GM12878 (cell line): ENCODE measurements around the gene UTP3. TPM values are rescaled to one million over a fixed set of nuclear protein-coding genes. Genes with fewer than 3 reads are reported as not detected.

Experiments
- ATAC-seq: fragments of 200-7000 bp; cut with Tn5 transposase; 3 replicates; pipeline ENCODE4 v1.9.1; 2020; ENCODE audit warnings: mild to moderate bottlenecking, moderate library complexity
- BruUV-seq: library from RNA; stranded (reverse); fragments of 400-500 nt; replicated peaks from 2 replicates; lab custom pipeline; 2021; lab: Mats Ljungman, UMichigan
- CTCF ChIA-PET: fragments of 300-600 bp; sonication (Branson Sonifier 250); formaldehyde crosslinking; extraction: SDS; loops from one replicate; lab custom pipeline; 2021; ENCODE audit warnings: inconsistent platforms; lab: Yijun Ruan, JAX
- POLR2A ChIA-PET: fragments of 350-600 bp; formaldehyde crosslinking; extraction: SDS; loops from one replicate; lab custom pipeline; 2021; ENCODE audit warnings: inconsistent platforms; lab: Charles Lee
- RAD21 ChIA-PET: fragments of 300-600 bp; sonication (Branson Sonifier 250); formaldehyde crosslinking; loops from one replicate; lab custom pipeline; 2023; ENCODE audit warnings: antibody characterized with exemption; ENCODE audit not compliant: unreplicated experiment; lab: Charles Lee
- SMC1A ChIA-PET: fragments of 300-600 bp; sonication (Branson Sonifier 250); formaldehyde crosslinking; loops from one replicate; lab custom pipeline; 2023; ENCODE audit not compliant: unreplicated experiment, uncharacterized antibody; lab: Charles Lee
- DNase-seq: peaks from one replicate; pipeline ENCODE4 v3.0.0-alpha.2; 2011; ENCODE audit warnings: low read depth, low spot score
- FAIRE-seq: peaks from 3 replicates; lab custom pipeline; 2011; peaks lifted over from hg19 to GRCh38; lab: Jason Lieb, UNC
- H2AFZ ChIP-seq: 2 replicates; pipeline ENCODE4 v1.6.0; 2011; ENCODE audit warnings: low read depth, low read length, control low read depth; ENCODE audit not compliant: control insufficient read depth
- H3K27ac ChIP-seq: 2 replicates; pipeline ENCODE4 v1.5.1; 2011; ENCODE audit warnings: control low read depth; ENCODE audit not compliant: control insufficient read depth, insufficient read depth
- H3K27me3 ChIP-seq, 2 experiments: replicated peaks in 1 of 2; 2 replicates each; pipeline versions ENCODE4 v1.6.0 to v1.6.1; 2011; ENCODE audit warnings: low read length in 1 of 2; ENCODE audit not compliant: control insufficient read depth in 2 of 2, insufficient read depth in 2 of 2
- H3K36me3 ChIP-seq, 2 experiments: 2 replicates each; pipeline ENCODE4 v1.5.1; 2011; ENCODE audit warnings: low read length in 1 of 2; ENCODE audit not compliant: control insufficient read depth in 2 of 2, insufficient read depth in 2 of 2
- H3K4me1 ChIP-seq: 2 replicates; pipeline ENCODE4 v1.6.1; 2011; ENCODE audit warnings: mild to moderate bottlenecking, low read length, moderate library complexity, mixed read lengths; ENCODE audit not compliant: control insufficient read depth, insufficient read depth
- H3K4me2 ChIP-seq: 2 replicates; pipeline ENCODE4 v1.6.0; 2011; ENCODE audit warnings: control low read depth; ENCODE audit not compliant: control insufficient read depth, insufficient read depth
- H3K4me3 ChIP-seq: fragments of 200-600 bp; sonication (generic); 2 replicates; pipeline ENCODE4 v1.5.1; 2016
- H3K79me2 ChIP-seq: 2 replicates; pipeline ENCODE4 v1.6.0; 2011; ENCODE audit warnings: low read length; ENCODE audit not compliant: control insufficient read depth, insufficient read depth
- H3K9ac ChIP-seq: 2 replicates; pipeline ENCODE4 v1.8.0; 2011; ENCODE audit warnings: low read length, control low read depth, mixed read lengths; ENCODE audit not compliant: control insufficient read depth, insufficient read depth
- H3K9me3 ChIP-seq: replicated peaks from 3 replicates; pipeline ENCODE4 v1.5.1; 2011; ENCODE audit warnings: mild to moderate bottlenecking, low read length; ENCODE audit not compliant: control insufficient read depth, insufficient read depth
- H4K20me1 ChIP-seq: 2 replicates; pipeline ENCODE4 v1.6.0; 2011; ENCODE audit not compliant: control insufficient read depth, insufficient read depth
- MYB ChIP-seq: fragments of 150-350 bp; IDR thresholded peaks from 2 replicates; pipeline ENCODE4 v1.6.1; 2014; ENCODE audit warnings: mild to moderate bottlenecking, low read depth, low read length, borderline replicate concordance
- NFIC ChIP-seq: IDR thresholded peaks from 2 replicates; pipeline ENCODE4 v1.6.1; 2012; ENCODE audit warnings: low read depth, mild to moderate bottlenecking, inconsistent platforms, low read length, moderate library complexity
- NR2C2 ChIP-seq: IDR thresholded peaks from 2 replicates; pipeline ENCODE4 v1.6.1; 2011; ENCODE audit warnings: borderline replicate concordance, low read depth; ENCODE audit not compliant: control insufficient read depth, insufficient read length
- RELA ChIP-seq: fragments of 450-650 bp; IDR thresholded peaks from 2 replicates; pipeline ENCODE4 v1.8.0; 2014; ENCODE audit warnings: borderline replicate concordance; ENCODE audit not compliant: partially characterized antibody
- STAT1 ChIP-seq: fragments of 450-650 bp; conservative IDR thresholded peaks from 2 replicates; pipeline ENCODE4 v1.6.1; 2014; ENCODE audit warnings: antibody characterized with exemption, mild to moderate bottlenecking
- STAT3 ChIP-seq: IDR thresholded peaks from 2 replicates; pipeline ENCODE4 v1.6.1; 2011; ENCODE audit warnings: low read depth, low read length, improper control_type of control experiment
- WGBS: methylation state at CpG from one replicate; pipeline ENCODE4 v1.1.6; 2016; ENCODE audit warnings: low lambda C conversion rate; ENCODE audit not compliant: insufficient replicate concordance, insufficient coverage; ENCODE audit errors: missing lambda C conversion rate; 5-methylcytosine and 5-hydroxymethylcytosine counted together
- in situ Hi-C: fragments of 300-500 bp; cut with MboI; formaldehyde crosslinking; loops from 9 replicates; pipeline ENCODE4 v1.14.3; 2018; ENCODE audit warnings: mixed read lengths
- intact Hi-C: fragments of 100-400 bp; cut with micrococcal nuclease; formaldehyde crosslinking; loops from one replicate; pipeline ENCODE4 v1.14.2; 2022; ENCODE audit not compliant: unreplicated experiment
- polyA plus RNA-seq, 11 experiments: library from polyadenylated mRNA; depleted of rRNA in 4 of 11; unstranded in 6 of 11; stranded (reverse) in 5 of 11; fragments of >200 nt; fragmentation: Nextera tagmentation in 4 of 11; fragmentation: Illumina TruSeq in 1 of 11; extraction: Ambion mirVana in 4 of 11; extraction: Trizol in 1 of 11; gene quantifications; 1 replicate in 1 of 11; 2 replicates in 10 of 11; pipeline versions ENCODE4 v1.2.1 to v1.2.3, GENCODE V29; 2011 to 2016; ENCODE audit warnings: inconsistent platforms in 2 of 11, missing spikeins in 2 of 11, low read depth in 1 of 11
- total RNA-seq, 4 experiments: library from RNA; depleted of rRNA in 3 of 4; stranded (reverse); fragments of >200 nt in 3 of 4; fragmentation: Illumina TruSeq in 1 of 4; extraction: Trizol in 1 of 4; gene quantifications; 2 replicates each; pipeline versions ENCODE4 v1.2.1 to v1.2.3, GENCODE V29; 2013 to 2021
- TF ChIP-seq, protein P1 (sequence below): fragments of 450-650 bp; IDR thresholded peaks from 2 replicates; pipeline ENCODE4 v1.6.1; 2017; ENCODE audit warnings: mild to moderate bottlenecking, low read depth, inconsistent platforms; ENCODE audit not compliant: poor library complexity, severe bottlenecking
- TF ChIP-seq, protein P2 (sequence below): fragments of 450-650 bp; IDR thresholded peaks from 2 replicates; pipeline ENCODE4 v1.6.1; 2016; ENCODE audit warnings: mild to moderate bottlenecking, moderate library complexity, borderline replicate concordance

Gene UTP3
- total and polyA plus RNA-seq, 10 of the 15 experiments (the other 5 are each of a cell fraction or from before 2014, with no cell fraction given) = 15.8 to 60.7 (median 22.5) TPM

DNA sequence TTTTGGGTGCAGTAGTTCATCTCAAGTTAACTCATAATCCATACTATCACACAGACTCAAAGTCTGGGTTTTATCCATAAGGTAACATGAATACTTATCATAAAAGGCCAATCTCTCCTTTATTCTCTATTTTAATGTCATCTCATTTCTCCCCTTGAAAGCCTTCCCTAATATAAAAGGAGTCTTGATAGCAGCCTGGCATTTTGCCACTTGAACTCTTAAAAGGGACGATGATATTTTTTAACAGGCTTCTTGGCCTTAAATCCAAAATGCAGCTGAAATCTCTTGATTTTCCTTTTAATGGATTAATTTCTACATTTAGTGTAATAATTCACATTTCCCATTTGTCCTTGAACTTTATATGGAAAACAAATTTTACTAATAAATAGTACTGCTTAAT is 13.6 kb upstream of the UTP3 start:
- 100% methylated on average over 1 of the region's 1 CpG for WGBS
- no peak overlapping the region for H2AFZ ChIP-seq
- no peak overlapping the region for H3K27ac ChIP-seq
- intact Hi-C loops = no loop called here
- ChIA-PET RAD21 (no interaction called here), SMC1A (interaction anchor here (1.5 to 12.8 kb wide), 2 partner anchors 9 to 26 kb away, joined by 4 to 170 read pairs; partner anchors contain the start of gene JCHAIN), POLR2A (no interaction called here), CTCF (interaction anchor here (0.9 kb wide), 1 partner anchor 32 kb away, joined by 3 read pairs; no protein-coding TSS in a partner anchor)
- DNase-seq (no peak), ATAC-seq (no peak), FAIRE-seq (no peak)
- H3K27me3 ChIP-seq = no peaks in the 10 kb centered on the region
- no peaks in the 10 kb centered on the region for H3K79me2 ChIP-seq
- H3K4me2 ChIP-seq = no peak overlapping the region
- H3K9ac ChIP-seq = no peak overlapping the region
- in situ Hi-C loops = loop anchor here (25.0 kb wide), 1 partner anchor 1612 kb away; no protein-coding TSS in a partner anchor
- no peaks in the 10 kb centered on the region for H3K9me3 ChIP-seq
- H3K4me3 ChIP-seq = no peak overlapping the region
- no peak for TF ChIP-seq NFIC
- no peak for TF ChIP-seq MYB
- TF ChIP-seq, protein P1, sequence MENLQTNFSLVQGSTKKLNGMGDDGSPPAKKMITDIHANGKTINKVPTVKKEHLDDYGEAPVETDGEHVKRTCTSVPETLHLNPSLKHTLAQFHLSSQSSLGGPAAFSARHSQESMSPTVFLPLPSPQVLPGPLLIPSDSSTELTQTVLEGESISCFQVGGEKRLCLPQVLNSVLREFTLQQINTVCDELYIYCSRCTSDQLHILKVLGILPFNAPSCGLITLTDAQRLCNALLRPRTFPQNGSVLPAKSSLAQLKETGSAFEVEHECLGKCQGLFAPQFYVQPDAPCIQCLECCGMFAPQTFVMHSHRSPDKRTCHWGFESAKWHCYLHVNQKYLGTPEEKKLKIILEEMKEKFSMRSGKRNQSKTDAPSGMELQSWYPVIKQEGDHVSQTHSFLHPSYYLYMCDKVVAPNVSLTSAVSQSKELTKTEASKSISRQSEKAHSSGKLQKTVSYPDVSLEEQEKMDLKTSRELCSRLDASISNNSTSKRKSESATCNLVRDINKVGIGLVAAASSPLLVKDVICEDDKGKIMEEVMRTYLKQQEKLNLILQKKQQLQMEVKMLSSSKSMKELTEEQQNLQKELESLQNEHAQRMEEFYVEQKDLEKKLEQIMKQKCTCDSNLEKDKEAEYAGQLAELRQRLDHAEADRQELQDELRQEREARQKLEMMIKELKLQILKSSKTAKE = no peak
- no peak for TF ChIP-seq NR2C2
- TF ChIP-seq, protein P2, sequence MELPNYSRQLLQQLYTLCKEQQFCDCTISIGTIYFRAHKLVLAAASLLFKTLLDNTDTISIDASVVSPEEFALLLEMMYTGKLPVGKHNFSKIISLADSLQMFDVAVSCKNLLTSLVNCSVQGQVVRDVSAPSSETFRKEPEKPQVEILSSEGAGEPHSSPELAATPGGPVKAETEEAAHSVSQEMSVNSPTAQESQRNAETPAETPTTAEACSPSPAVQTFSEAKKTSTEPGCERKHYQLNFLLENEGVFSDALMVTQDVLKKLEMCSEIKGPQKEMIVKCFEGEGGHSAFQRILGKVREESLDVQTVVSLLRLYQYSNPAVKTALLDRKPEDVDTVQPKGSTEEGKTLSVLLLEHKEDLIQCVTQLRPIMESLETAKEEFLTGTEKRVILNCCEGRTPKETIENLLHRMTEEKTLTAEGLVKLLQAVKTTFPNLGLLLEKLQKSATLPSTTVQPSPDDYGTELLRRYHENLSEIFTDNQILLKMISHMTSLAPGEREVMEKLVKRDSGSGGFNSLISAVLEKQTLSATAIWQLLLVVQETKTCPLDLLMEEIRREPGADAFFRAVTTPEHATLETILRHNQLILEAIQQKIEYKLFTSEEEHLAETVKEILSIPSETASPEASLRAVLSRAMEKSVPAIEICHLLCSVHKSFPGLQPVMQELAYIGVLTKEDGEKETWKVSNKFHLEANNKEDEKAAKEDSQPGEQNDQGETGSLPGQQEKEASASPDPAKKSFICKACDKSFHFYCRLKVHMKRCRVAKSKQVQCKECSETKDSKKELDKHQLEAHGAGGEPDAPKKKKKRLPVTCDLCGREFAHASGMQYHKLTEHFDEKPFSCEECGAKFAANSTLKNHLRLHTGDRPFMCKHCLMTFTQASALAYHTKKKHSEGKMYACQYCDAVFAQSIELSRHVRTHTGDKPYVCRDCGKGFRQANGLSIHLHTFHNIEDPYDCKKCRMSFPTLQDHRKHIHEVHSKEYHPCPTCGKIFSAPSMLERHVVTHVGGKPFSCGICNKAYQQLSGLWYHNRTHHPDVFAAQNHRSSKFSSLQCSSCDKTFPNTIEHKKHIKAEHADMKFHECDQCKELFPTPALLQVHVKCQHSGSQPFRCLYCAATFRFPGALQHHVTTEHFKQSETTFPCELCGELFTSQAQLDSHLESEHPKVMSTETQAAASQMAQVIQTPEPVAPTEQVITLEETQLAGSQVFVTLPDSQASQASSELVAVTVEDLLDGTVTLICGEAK = no peak
- no peak for TF ChIP-seq STAT1
- TF ChIP-seq RELA = no peak
- no peak for TF ChIP-seq STAT3
- H4K20me1 ChIP-seq = no peaks in the 10 kb centered on the region
- H3K36me3 ChIP-seq = no peaks in the 10 kb centered on the region
- no TSS peak for BruUV-seq
- H3K4me1 ChIP-seq = peaks cover 39% of the 10 kb centered on the region
